Ovary (tissue), 3 donors: ENCODE data around the gene MRPS17.

Experiments
- EP300 ChIP-seq: sonication (generic); formaldehyde crosslinking; IDR thresholded peaks from one replicate; pipeline ENCODE4 v1.6.1; 2017; ENCODE audit warnings: antibody characterized with exemption
- POLR2A ChIP-seq: fragments of 450-650 bp; IDR thresholded peaks from one replicate; pipeline ENCODE4 v1.6.1; 2017; ENCODE audit warnings: antibody characterized with exemption, mild to moderate bottlenecking, moderate library complexity
- TF ChIP-seq, protein P1 (sequence below), 3 donors: fragments of 450-650 bp in 2 of 3; fragments of 200-600 bp in 1 of 3; IDR thresholded peaks; one replicate each; pipeline versions ENCODE4 v1.5.1 to v1.8.0; 2016 to 2022; ENCODE audit warnings: antibody characterized with exemption in 3 of 3, mild to moderate bottlenecking in 1 of 3
- donor health status: DM: no; HTN: no; CAD: no.

DNA sequence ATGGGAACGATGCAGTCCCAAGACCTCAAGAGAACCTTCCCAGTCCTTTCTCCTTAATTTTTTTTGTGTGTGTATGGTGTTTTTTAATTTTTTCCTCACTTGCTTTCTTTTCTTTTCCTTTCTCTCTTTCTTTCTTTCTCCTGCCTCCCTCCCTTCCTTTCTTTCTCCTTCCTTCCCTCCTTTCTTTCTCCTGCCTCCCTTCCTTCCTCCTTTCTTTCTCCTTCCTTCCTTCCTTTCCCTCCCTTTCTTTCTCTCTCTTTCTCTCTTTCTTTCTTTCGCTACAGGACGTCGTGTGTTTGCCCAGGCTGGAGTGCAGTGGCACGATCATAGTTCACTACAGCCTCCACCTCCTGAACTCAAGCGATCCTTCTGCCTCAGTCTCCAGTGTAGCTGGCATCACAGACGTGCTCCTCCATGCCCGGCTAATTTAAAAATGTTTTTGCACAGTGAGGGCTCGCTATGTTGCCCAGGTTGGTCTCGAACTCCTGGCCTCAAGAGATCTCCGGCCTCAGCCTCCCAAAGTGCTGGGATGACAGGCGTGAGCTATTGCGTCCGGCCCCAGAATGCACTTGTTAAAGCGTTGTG lies 12.0 kb downstream of the MRPS17 start:
- TF ChIP-seq, protein P1, sequence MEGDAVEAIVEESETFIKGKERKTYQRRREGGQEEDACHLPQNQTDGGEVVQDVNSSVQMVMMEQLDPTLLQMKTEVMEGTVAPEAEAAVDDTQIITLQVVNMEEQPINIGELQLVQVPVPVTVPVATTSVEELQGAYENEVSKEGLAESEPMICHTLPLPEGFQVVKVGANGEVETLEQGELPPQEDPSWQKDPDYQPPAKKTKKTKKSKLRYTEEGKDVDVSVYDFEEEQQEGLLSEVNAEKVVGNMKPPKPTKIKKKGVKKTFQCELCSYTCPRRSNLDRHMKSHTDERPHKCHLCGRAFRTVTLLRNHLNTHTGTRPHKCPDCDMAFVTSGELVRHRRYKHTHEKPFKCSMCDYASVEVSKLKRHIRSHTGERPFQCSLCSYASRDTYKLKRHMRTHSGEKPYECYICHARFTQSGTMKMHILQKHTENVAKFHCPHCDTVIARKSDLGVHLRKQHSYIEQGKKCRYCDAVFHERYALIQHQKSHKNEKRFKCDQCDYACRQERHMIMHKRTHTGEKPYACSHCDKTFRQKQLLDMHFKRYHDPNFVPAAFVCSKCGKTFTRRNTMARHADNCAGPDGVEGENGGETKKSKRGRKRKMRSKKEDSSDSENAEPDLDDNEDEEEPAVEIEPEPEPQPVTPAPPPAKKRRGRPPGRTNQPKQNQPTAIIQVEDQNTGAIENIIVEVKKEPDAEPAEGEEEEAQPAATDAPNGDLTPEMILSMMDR (IDR thresholded peaks at IDR 0.05), result no peak
- TF ChIP-seq POLR2A, result no peak
- TF ChIP-seq EP300, result no peak
